DND-41 (cell line): Measurements from ENCODE around the gene METTL25.

Source experiments
- ATAC-seq: fragments of 200-7000 bp; cut with Tn5 transposase; 3 replicates; pipeline ENCODE4 v1.9.1; 2021; ENCODE audit warnings: low read depth; ENCODE audit not compliant: insufficient read depth
- DNase-seq: peaks from one replicate; pipeline ENCODE4 v3.0.0-alpha.2; 2020
- H2AFZ ChIP-seq: 2 replicates; pipeline ENCODE4 v1.6.0; 2012; ENCODE audit warnings: low read depth, low read length
- H3K27ac ChIP-seq: 2 replicates; pipeline ENCODE4 v1.5.1; 2012; ENCODE audit warnings: low read length, inconsistent platforms
- H3K27me3 ChIP-seq: fragments of 200-600 bp; sonication (generic); 2 replicates; pipeline ENCODE4 v1.6.0; 2012; ENCODE audit warnings: low read length, mild to moderate bottlenecking, inconsistent platforms; ENCODE audit not compliant: insufficient read depth, poor library complexity
- H3K36me3 ChIP-seq: 2 replicates; pipeline ENCODE4 v1.5.1; 2012; ENCODE audit warnings: low read length, inconsistent platforms; ENCODE audit not compliant: insufficient read depth
- H3K4me1 ChIP-seq: 2 replicates; pipeline ENCODE4 v1.5.1; 2012; ENCODE audit warnings: mild to moderate bottlenecking, low read length; ENCODE audit not compliant: insufficient read depth
- H3K4me2 ChIP-seq: 2 replicates; pipeline ENCODE4 v1.6.0; 2012; ENCODE audit warnings: mild to moderate bottlenecking, moderate library complexity, low read length, inconsistent platforms; ENCODE audit not compliant: insufficient read depth
- H3K4me3 ChIP-seq, 2 experiments: fragments of 200-600 bp in 1 of 2; shearing (Covaris generic) in 1 of 2; 2 replicates each; pipeline ENCODE4 v1.5.1; 2012 to 2016; ENCODE audit warnings: inconsistent platforms in 2 of 2, low read length in 2 of 2, mild to moderate bottlenecking in 2 of 2, low read depth in 1 of 2, moderate library complexity in 1 of 2
- H3K79me2 ChIP-seq: 2 replicates; pipeline ENCODE4 v1.6.0; 2012; ENCODE audit warnings: low read length, inconsistent platforms; ENCODE audit not compliant: insufficient read depth
- H3K9ac ChIP-seq: 2 replicates; pipeline ENCODE4 v1.6.0; 2012; ENCODE audit warnings: low read depth, mild to moderate bottlenecking, inconsistent platforms, low read length, moderate library complexity
- H3K9me3 ChIP-seq: 2 replicates; pipeline ENCODE4 v1.5.1; 2012; ENCODE audit warnings: low read length, moderate library complexity, mild to moderate bottlenecking, inconsistent platforms; ENCODE audit not compliant: insufficient read depth, severe bottlenecking
- H4K20me1 ChIP-seq: 2 replicates; pipeline ENCODE4 v1.6.0; 2012; ENCODE audit warnings: low read length; ENCODE audit not compliant: insufficient read depth
- EZH2 ChIP-seq: IDR thresholded peaks from 3 replicates; pipeline ENCODE4 v1.6.1; 2012; ENCODE audit warnings: borderline replicate concordance, low read depth, mild to moderate bottlenecking, moderate library complexity, low read length, inconsistent platforms; ENCODE audit not compliant: severe bottlenecking
- TF ChIP-seq, protein P1 (sequence below): IDR thresholded peaks from 2 replicates; pipeline ENCODE4 v1.5.1; 2012; ENCODE audit warnings: borderline replicate concordance, low read length, moderate library complexity, mild to moderate bottlenecking; ENCODE audit not compliant: poor library complexity, severe bottlenecking; ENCODE audit errors: extremely low read depth

Gene METTL25

DNA sequence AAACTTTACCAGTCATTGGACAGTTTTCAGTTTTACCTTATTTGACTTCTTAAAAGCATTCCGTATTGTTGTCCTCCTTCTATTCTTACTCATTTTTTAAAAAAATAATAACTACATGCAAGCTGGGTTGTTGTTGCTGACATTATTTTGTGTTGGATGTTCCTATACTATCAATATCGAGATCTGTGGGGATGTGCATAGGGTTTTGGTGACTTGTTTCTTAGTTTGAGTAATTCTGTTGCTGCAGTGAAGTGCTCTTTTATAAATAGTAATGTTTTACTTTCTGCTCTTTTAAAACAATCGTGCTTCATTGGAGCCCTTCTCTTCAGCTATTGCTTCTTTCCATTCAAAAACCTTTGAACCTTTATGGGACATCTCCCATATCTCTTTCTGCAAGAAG, 79.4 kb downstream of the METTL25 start:
- no peak overlapping the region for H3K27ac ChIP-seq
- no peaks in the 10 kb centered on the region for H3K4me1 ChIP-seq
- no peaks in the 10 kb centered on the region for H3K79me2 ChIP-seq
- no peak overlapping the region for H3K4me3 ChIP-seq
- no peaks in the 10 kb centered on the region for H3K9me3 ChIP-seq
- DNase-seq (no peak), ATAC-seq (no peak)
- TF ChIP-seq, protein P1, sequence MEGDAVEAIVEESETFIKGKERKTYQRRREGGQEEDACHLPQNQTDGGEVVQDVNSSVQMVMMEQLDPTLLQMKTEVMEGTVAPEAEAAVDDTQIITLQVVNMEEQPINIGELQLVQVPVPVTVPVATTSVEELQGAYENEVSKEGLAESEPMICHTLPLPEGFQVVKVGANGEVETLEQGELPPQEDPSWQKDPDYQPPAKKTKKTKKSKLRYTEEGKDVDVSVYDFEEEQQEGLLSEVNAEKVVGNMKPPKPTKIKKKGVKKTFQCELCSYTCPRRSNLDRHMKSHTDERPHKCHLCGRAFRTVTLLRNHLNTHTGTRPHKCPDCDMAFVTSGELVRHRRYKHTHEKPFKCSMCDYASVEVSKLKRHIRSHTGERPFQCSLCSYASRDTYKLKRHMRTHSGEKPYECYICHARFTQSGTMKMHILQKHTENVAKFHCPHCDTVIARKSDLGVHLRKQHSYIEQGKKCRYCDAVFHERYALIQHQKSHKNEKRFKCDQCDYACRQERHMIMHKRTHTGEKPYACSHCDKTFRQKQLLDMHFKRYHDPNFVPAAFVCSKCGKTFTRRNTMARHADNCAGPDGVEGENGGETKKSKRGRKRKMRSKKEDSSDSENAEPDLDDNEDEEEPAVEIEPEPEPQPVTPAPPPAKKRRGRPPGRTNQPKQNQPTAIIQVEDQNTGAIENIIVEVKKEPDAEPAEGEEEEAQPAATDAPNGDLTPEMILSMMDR = no peak
- no peak for TF ChIP-seq EZH2
- no peak overlapping the region for H3K9ac ChIP-seq
- H3K27me3 ChIP-seq = no peaks in the 10 kb centered on the region
- H4K20me1 ChIP-seq = no peaks in the 10 kb centered on the region
- no peak overlapping the region for H3K4me2 ChIP-seq
- no peak overlapping the region for H2AFZ ChIP-seq
- peaks cover 13% of the 10 kb centered on the region; the same call in 1 of the 2 replicates for H3K36me3 ChIP-seq

DNA sequence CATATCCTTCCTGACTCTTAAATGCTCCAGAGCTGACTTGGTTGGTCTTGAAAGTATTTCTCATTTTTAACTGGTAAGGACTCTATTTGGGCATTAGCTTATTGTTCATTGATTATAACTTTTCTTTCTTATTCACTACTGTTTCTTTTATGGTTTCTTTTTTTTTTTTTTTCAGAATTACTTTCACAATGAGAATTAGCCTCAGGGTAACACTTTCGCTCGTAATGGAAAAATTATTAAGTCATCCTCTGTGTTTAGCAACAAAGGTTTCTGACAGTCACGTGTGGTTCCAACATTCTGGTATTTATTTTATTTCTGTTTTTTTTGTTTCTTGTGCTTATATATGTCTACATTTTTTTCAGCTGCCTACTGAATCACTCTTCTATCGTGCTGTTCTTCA, 80.0 kb downstream of the METTL25 start:
- H3K9ac ChIP-seq = no peak overlapping the region
- H3K36me3 ChIP-seq = peaks cover 13% of the 10 kb centered on the region; the same call in 1 of the 2 replicates
- no peak for DNase-seq
- H3K4me1 ChIP-seq = no peaks in the 10 kb centered on the region
- no peaks in the 10 kb centered on the region for H3K79me2 ChIP-seq
- ATAC-seq = no peak
- H2AFZ ChIP-seq = no peak overlapping the region
- no peak overlapping the region for H3K27ac ChIP-seq
- H3K4me3 ChIP-seq = no peak overlapping the region
- TF ChIP-seq, protein P1 = no peak
- TF ChIP-seq EZH2 = no peak
- no peaks in the 10 kb centered on the region for H3K9me3 ChIP-seq
- no peaks in the 10 kb centered on the region for H4K20me1 ChIP-seq
- H3K27me3 ChIP-seq = no peaks in the 10 kb centered on the region
- no peak overlapping the region for H3K4me2 ChIP-seq

DNA sequence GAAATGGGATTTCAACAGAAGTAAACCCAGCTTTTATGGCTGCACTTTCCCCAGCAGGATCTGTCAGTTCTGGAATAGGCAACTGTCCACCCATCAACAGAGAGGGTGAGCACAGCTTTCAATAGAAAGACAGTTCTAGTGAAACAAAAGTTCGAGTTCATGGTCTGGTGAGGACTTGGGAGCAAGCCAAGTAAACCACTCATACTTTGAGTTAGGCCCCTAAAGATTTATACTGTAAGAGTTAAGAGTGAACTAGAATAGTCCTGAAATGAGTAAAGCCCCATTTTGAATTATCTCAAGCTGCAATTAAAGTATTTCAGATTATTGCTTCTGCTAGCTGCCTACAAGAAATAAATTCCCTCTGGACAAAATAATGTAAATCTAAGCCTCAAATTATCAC, 82.6 kb downstream of the METTL25 start:
- Histone ChIP-seq H4K20me1 (no peaks in the 10 kb centered on the region), H3K36me3 (peaks cover 13% of the 10 kb centered on the region; the same call in 1 of the 2 replicates), H3K9me3 (no peaks in the 10 kb centered on the region), H3K27me3 (no peaks in the 10 kb centered on the region), H3K27ac (no peak overlapping the region), H2AFZ (no peak overlapping the region), H3K4me1 (no peaks in the 10 kb centered on the region), H3K4me3 (no peak overlapping the region), H3K4me2 (no peak overlapping the region), H3K9ac (no peak overlapping the region), H3K79me2 (no peaks in the 10 kb centered on the region)
- ATAC-seq (no peak), DNase-seq (no peak)
- no peak for TF ChIP-seq EZH2
- TF ChIP-seq, protein P1 = no peak
